B cell (primary cell): ENCODE measurements around the gene SOSTDC1. TPM values are rescaled to one million over a fixed set of nuclear protein-coding genes. Genes with fewer than 3 reads are reported as not detected.

Experiments used
- ATAC-seq: fragments of 200-7000 bp; cut with Tn5 transposase; one replicate; pipeline ENCODE4 v1.10.0; 2021; ENCODE audit warnings: low read depth, mild to moderate bottlenecking, moderate number of reproducible peaks, moderate library complexity
- CTCF ChIA-PET: fragments of 350-600 bp; sonication (Branson Sonifier 250); formaldehyde crosslinking; loops from one replicate; lab custom pipeline; 2021; ENCODE audit warnings: antibody characterized with exemption, inconsistent platforms; lab: Charles Lee
- POLR2A ChIA-PET: fragments of 350-600 bp; sonication (Branson Sonifier 250); formaldehyde crosslinking; loops from one replicate; lab custom pipeline; 2021; ENCODE audit warnings: antibody characterized with exemption; lab: Charles Lee
- DNase-seq: peaks from one replicate; pipeline ENCODE4 v3.0.0; 2013
- H2AFZ ChIP-seq: 2 replicates; pipeline ENCODE4 v1.6.1; 2012; ENCODE audit warnings: mild to moderate bottlenecking, low read depth, low read length; ENCODE audit not compliant: insufficient read depth, poor library complexity, severe bottlenecking
- H3K27ac ChIP-seq, 2 donors: 1 replicate in 1 of 2; 2 replicates in 1 of 2; pipeline ENCODE4 v1.5.1; 2012 to 2013; ENCODE audit warnings: low read length in 2 of 2, mild to moderate bottlenecking in 2 of 2, moderate library complexity in 1 of 2
- H3K27me3 ChIP-seq, 4 experiments: fragments of 200-600 bp in 1 of 4; sonication (generic) in 1 of 4; replicated peaks in 1 of 4; 1 replicate in 2 of 4; 2 replicates in 2 of 4; pipeline versions ENCODE4 v1.6.1 to v1.7.0; 2013 to 2016; ENCODE audit warnings: low read length in 3 of 4, mild to moderate bottlenecking in 2 of 4, mixed read lengths in 1 of 4, moderate library complexity in 1 of 4; ENCODE audit not compliant: insufficient read depth in 4 of 4, control insufficient read depth in 3 of 4; ENCODE audit errors: control extremely low read depth in 1 of 4
- H3K36me3 ChIP-seq, 2 experiments: replicated peaks in 1 of 2; 1 replicate in 1 of 2; 2 replicates in 1 of 2; pipeline versions ENCODE4 v1.6.1 to v1.7.1; 2013; ENCODE audit warnings: low read length in 1 of 2; ENCODE audit not compliant: insufficient read depth in 2 of 2, control insufficient read depth in 1 of 2; ENCODE audit errors: control extremely low read depth in 1 of 2, extremely low read depth in 1 of 2
- H3K4me1 ChIP-seq, 2 donors: fragments of 200-600 bp in 1 of 2; sonication (generic) in 1 of 2; 1 replicate in 1 of 2; 2 replicates in 1 of 2; pipeline versions ENCODE4 v1.5.1 to v1.6.1; 2013 to 2017; ENCODE audit warnings: low read length in 2 of 2; ENCODE audit not compliant: control insufficient read depth in 2 of 2, insufficient read depth in 2 of 2
- H3K4me2 ChIP-seq: replicated peaks from 2 replicates; pipeline ENCODE3; 2012; ENCODE audit warnings: mild to moderate bottlenecking, low read depth, low read length; ENCODE audit not compliant: poor library complexity, severe bottlenecking
- H3K4me3 ChIP-seq, 5 experiments: fragments of 200-600 bp in 1 of 5; sonication (generic) in 1 of 5; 1 replicate in 3 of 5; 2 replicates in 2 of 5; pipeline versions ENCODE4 v1.5.1 to v1.7.0; 2011 to 2016; ENCODE audit warnings: low read length in 4 of 5, mild to moderate bottlenecking in 4 of 5, low read depth in 2 of 5, control low read depth in 1 of 5, moderate library complexity in 1 of 5; ENCODE audit not compliant: insufficient read depth in 1 of 5; ENCODE audit errors: control extremely low read depth in 1 of 5, extremely low read depth in 1 of 5
- H3K79me2 ChIP-seq: fragments of 200-600 bp; sonication (generic); one replicate; pipeline ENCODE4 v1.6.0; 2016; ENCODE audit warnings: low read length; ENCODE audit not compliant: control insufficient read depth, insufficient read depth
- H3K9ac ChIP-seq: fragments of 200-600 bp; sonication (generic); 2 replicates; pipeline ENCODE4 v1.6.1; 2017; ENCODE audit warnings: mild to moderate bottlenecking, low read length, moderate library complexity
- H3K9me3 ChIP-seq, 3 donors: one replicate each; pipeline versions ENCODE4 v1.6.1 to v1.7.1; 2013; ENCODE audit warnings: low read length in 2 of 3; ENCODE audit not compliant: control insufficient read depth in 2 of 3, insufficient read depth in 1 of 3; ENCODE audit errors: control extremely low read depth in 1 of 3
- H4K20me1 ChIP-seq: 2 replicates; pipeline ENCODE4 v1.6.0; 2012; ENCODE audit warnings: mild to moderate bottlenecking, low read length; ENCODE audit not compliant: insufficient read depth, control insufficient read depth, poor library complexity, severe bottlenecking
- H3K27ac Mint-ChIP-seq: one replicate; pipeline ENCODE4 v1.8.0; 2021; ENCODE audit warnings: mixed read lengths
- H3K27me3 Mint-ChIP-seq: one replicate; pipeline ENCODE4 v1.8.0; 2021; ENCODE audit warnings: mixed read lengths
- H3K4me1 Mint-ChIP-seq: one replicate; pipeline ENCODE4 v1.8.0; 2021; ENCODE audit warnings: mixed read lengths
- H3K4me3 Mint-ChIP-seq: one replicate; pipeline ENCODE4 v1.8.0; 2021; ENCODE audit warnings: mixed read lengths
- H3K9me3 Mint-ChIP-seq: one replicate; pipeline ENCODE4 v1.8.0; 2022; ENCODE audit warnings: mixed read lengths; ENCODE audit not compliant: insufficient read depth
- CTCF ChIP-seq: fragments of 200-600 bp; IDR thresholded peaks from one replicate; pipeline ENCODE4 v1.8.0; 2022; ENCODE audit warnings: antibody characterized with exemption, mild to moderate bottlenecking
- EZH2 ChIP-seq: IDR thresholded peaks from 2 replicates; pipeline ENCODE4 v1.6.1; 2012; ENCODE audit warnings: borderline replicate concordance, low read depth, mild to moderate bottlenecking, moderate library complexity, low read length; ENCODE audit not compliant: insufficient read depth, poor library complexity, severe bottlenecking
- WGBS: methylation state at CpG from one replicate; pipeline ENCODE4 v1.1.5; 2013; ENCODE audit warnings: missing lambda C conversion rate; ENCODE audit not compliant: insufficient coverage; 5-methylcytosine and 5-hydroxymethylcytosine counted together
- intact Hi-C: fragments of 100-400 bp; cut with micrococcal nuclease; formaldehyde crosslinking; loops from one replicate; pipeline ENCODE4 v1.10.0; 2022
- polyA plus RNA-seq: library from polyadenylated mRNA; depleted of rRNA; stranded (reverse); fragments of >200 nt; gene quantifications from 2 replicates; pipeline ENCODE4 v1.2.3, GENCODE V29; 2012
- total RNA-seq, 2 donors: library from RNA; stranded (reverse); fragments of 120-200 nt in 1 of 2; gene quantifications; 1 replicate in 1 of 2; 2 replicates in 1 of 2; pipeline versions ENCODE4 v1.2.3 to v1.2.4, GENCODE V29; 2013 to 2022

SOSTDC1 gene
- total and polyA plus RNA-seq, 2 donors (not counting 1 experiment from before 2014, with no cell fraction given): not detected

- no peak overlapping the region for H2AFZ ChIP-seq
- H3K36me3 ChIP-seq: no peaks in the 10 kb centered on the region
- ChIA-PET POLR2A (no interaction called here), CTCF (interaction anchor here (0.7 kb wide), 1 partner anchor 11 kb away, joined by 3 read pairs; no protein-coding TSS in a partner anchor)
- H3K4me3 ChIP-seq: no peak overlapping the region
- H3K4me1 ChIP-seq: no peaks in the 10 kb centered on the region
- H3K27me3 ChIP-seq: no peaks in the 10 kb centered on the region
- no peaks in the 10 kb centered on the region for H3K9me3 Mint-ChIP-seq
- WGBS: 95% methylated on average over 6 of the region's 6 CpGs
- no peaks in the 10 kb centered on the region for H3K4me1 Mint-ChIP-seq
- intact Hi-C loops: no loop called here
- DNase-seq: no peak
- H3K9me3 ChIP-seq: peaks cover 0 to 3% (median 0%) of the 10 kb centered on the region in 3 donors
- H3K79me2 ChIP-seq: no peaks in the 10 kb centered on the region
- no peak overlapping the region for H3K27ac Mint-ChIP-seq
- H3K27me3 Mint-ChIP-seq: peaks cover 10% of the 10 kb centered on the region
- TF ChIP-seq CTCF: no peak
- TF ChIP-seq EZH2: no peak
- H3K4me3 Mint-ChIP-seq: no peak overlapping the region
- no peak overlapping the region for H3K9ac ChIP-seq
- no peak overlapping the region for H3K27ac ChIP-seq
- H4K20me1 ChIP-seq: no peaks in the 10 kb centered on the region
- H3K4me2 ChIP-seq: no peak overlapping the region
- no peak for ATAC-seq
Measured at GRCh38 chr7:16504019-16504418, 38.5 kb upstream of the SOSTDC1 start.

- DNase-seq (no peak), ATAC-seq (no peak)
- no peak overlapping the region for H3K4me3 Mint-ChIP-seq
- no peak overlapping the region for H3K4me2 ChIP-seq
- H3K9me3 ChIP-seq: peaks cover 0 to 3% (median 0%) of the 10 kb centered on the region in 3 donors
- no peak overlapping the region for H3K27ac ChIP-seq
- no peaks in the 10 kb centered on the region for H4K20me1 ChIP-seq
- ChIA-PET POLR2A (no interaction called here), CTCF (no interaction called here)
- H3K27ac Mint-ChIP-seq: no peak overlapping the region
- no peaks in the 10 kb centered on the region for H3K36me3 ChIP-seq
- no peaks in the 10 kb centered on the region for H3K4me1 ChIP-seq
- no peaks in the 10 kb centered on the region for H3K4me1 Mint-ChIP-seq
- 94% methylated on average over 17 of the region's 19 CpGs for WGBS
- H3K4me3 ChIP-seq: no peak overlapping the region
- H3K27me3 Mint-ChIP-seq: peaks cover 10% of the 10 kb centered on the region
- intact Hi-C loops: no loop called here
- H3K27me3 ChIP-seq: no peaks in the 10 kb centered on the region
- H3K9me3 Mint-ChIP-seq: no peaks in the 10 kb centered on the region
- TF ChIP-seq CTCF (no peak), EZH2 (no peak)
- H3K9ac ChIP-seq: no peak overlapping the region
- no peak overlapping the region for H2AFZ ChIP-seq
- no peaks in the 10 kb centered on the region for H3K79me2 ChIP-seq
Measured at GRCh38 chr7:16502303-16502702, 36.8 kb upstream of the SOSTDC1 start.
